Loucy (cell line): ENCODE results near the gene TCF7.
A peak's percentile ranks its signal among the peaks of the same experiment; 100 is the strongest.

Experiments used
- H2AFZ ChIP-seq: fragments of 200-600 bp; sonication (generic); 2 replicates; pipeline ENCODE4 v1.6.0; 2016; ENCODE audit warnings: antibody characterized with exemption, mild to moderate bottlenecking, low read length, moderate library complexity
- H3F3A ChIP-seq: fragments of 200-600 bp; 2 replicates; pipeline ENCODE4 v1.6.0; 2016; ENCODE audit warnings: antibody characterized with exemption, low read depth, mild to moderate bottlenecking
- H3K27me3 ChIP-seq: fragments of 200-600 bp; sonication (generic); 2 replicates; pipeline ENCODE4 v1.6.1; 2014; ENCODE audit warnings: low read length, mild to moderate bottlenecking; ENCODE audit not compliant: insufficient read depth, poor library complexity, severe bottlenecking
- H3K36me3 ChIP-seq: fragments of 200-600 bp; sonication (generic); 2 replicates; pipeline ENCODE4 v1.6.1; 2016; ENCODE audit warnings: low read length; ENCODE audit not compliant: insufficient read depth
- H3K4me1 ChIP-seq: fragments of 200-600 bp; sonication (generic); 2 replicates; pipeline ENCODE4 v1.5.1; 2014; ENCODE audit warnings: low read length, mild to moderate bottlenecking; ENCODE audit not compliant: insufficient read depth, poor library complexity, severe bottlenecking
- H3K4me2 ChIP-seq: fragments of 200-600 bp; sonication (generic); 2 replicates; pipeline ENCODE4 v1.6.0; 2014; ENCODE audit warnings: antibody characterized with exemption, low read length, low read depth, mild to moderate bottlenecking; ENCODE audit not compliant: poor library complexity, severe bottlenecking
- H3K4me3 ChIP-seq: fragments of 200-600 bp; sonication (generic); 2 replicates; pipeline ENCODE4 v1.5.1; 2014; ENCODE audit warnings: low read length, mild to moderate bottlenecking, mixed read lengths; ENCODE audit not compliant: poor library complexity, severe bottlenecking
- H3K79me2 ChIP-seq: fragments of 200-600 bp; sonication (generic); 2 replicates; pipeline ENCODE4 v1.6.1; 2014; ENCODE audit warnings: low read length; ENCODE audit not compliant: insufficient read depth
- H3K9ac ChIP-seq: fragments of 200-600 bp; sonication (generic); 2 replicates; pipeline ENCODE4 v1.6.0; 2014; ENCODE audit warnings: mild to moderate bottlenecking, low read depth, low read length, moderate library complexity; ENCODE audit not compliant: poor library complexity, severe bottlenecking
- H3K9me2 ChIP-seq: fragments of 200-600 bp; sonication (generic); replicated peaks from 2 replicates; pipeline ENCODE4 v1.6.1; 2016; ENCODE audit warnings: low read depth, low read length, mixed read lengths
- H3K9me3 ChIP-seq: fragments of 200-600 bp; sonication (generic); 2 replicates; pipeline ENCODE4 v1.6.1; 2014; ENCODE audit warnings: mild to moderate bottlenecking, antibody characterized with exemption, low read length, low read depth; ENCODE audit not compliant: insufficient read depth
- H4K20me1 ChIP-seq: fragments of 200-600 bp; sonication (generic); 2 replicates; pipeline ENCODE4 v1.6.0; 2014; ENCODE audit warnings: antibody characterized with exemption, low read length, mild to moderate bottlenecking; ENCODE audit not compliant: insufficient read depth, poor library complexity, severe bottlenecking
- CTCF ChIP-seq: fragments of 200-600 bp; sonication (generic); conservative IDR thresholded peaks from 2 replicates; pipeline ENCODE4 v1.5.1; 2014; ENCODE audit warnings: mild to moderate bottlenecking, antibody characterized with exemption, low read length
- EZH2phosphoT487 ChIP-seq: fragments of 200-600 bp; IDR thresholded peaks from 2 replicates; pipeline ENCODE4 v1.6.1; 2018; ENCODE audit warnings: antibody characterized with exemption, mild to moderate bottlenecking, moderate library complexity, borderline replicate concordance

The TCF7 gene

GRCh38 chr5:134122530-134122929, 8.0 kb downstream of the TCF7 start:
- Histone ChIP-seq H3K36me3 (no peaks in the 10 kb centered on the region), H3F3A (no peaks in the 10 kb centered on the region), H3K9me2 (no peaks in the 10 kb centered on the region), H3K79me2 (no peaks in the 10 kb centered on the region), H3K4me1 (peaks cover 21% of the 10 kb centered on the region), H3K4me3 (no peak overlapping the region), H3K4me2 (peak overlapping the region; percentile 34), H2AFZ (no peak overlapping the region), H4K20me1 (no peaks in the 10 kb centered on the region), H3K27me3 (no peaks in the 10 kb centered on the region), H3K9me3 (no peaks in the 10 kb centered on the region), H3K9ac (peak overlapping the region; percentile 32)
- TF ChIP-seq EZH2phosphoT487, result no peak
- TF ChIP-seq CTCF, result no peak

- H3K4me2 ChIP-seq, result no peak overlapping the region
Measured at GRCh38 chr5:134123360-134123759, 8.9 kb downstream of the TCF7 start.

GRCh38 chr5:134124289-134125038, 10.0 kb downstream of the TCF7 start:
- no peaks in the 10 kb centered on the region for H3K9me2 ChIP-seq
- H2AFZ ChIP-seq, result no peak overlapping the region
- H3K9ac ChIP-seq, result peak overlapping the region; percentile 17
- H3K4me1 ChIP-seq, result peaks cover 21% of the 10 kb centered on the region
- H3K36me3 ChIP-seq, result no peaks in the 10 kb centered on the region
- no peaks in the 10 kb centered on the region for H4K20me1 ChIP-seq
- no peaks in the 10 kb centered on the region for H3F3A ChIP-seq
- H3K4me2 ChIP-seq, result no peak overlapping the region
- no peak overlapping the region for H3K4me3 ChIP-seq
- no peak for TF ChIP-seq CTCF
- TF ChIP-seq EZH2phosphoT487, result no peak
- H3K9me3 ChIP-seq, result no peaks in the 10 kb centered on the region
- H3K27me3 ChIP-seq, result no peaks in the 10 kb centered on the region
- H3K79me2 ChIP-seq, result no peaks in the 10 kb centered on the region

More at GRCh38 chr5:134123360-134123759, 8.9 kb downstream of the TCF7 start:
- Histone ChIP-seq H4K20me1 (no peaks in the 10 kb centered on the region), H3K9me3 (no peaks in the 10 kb centered on the region), H3K4me1 (peaks cover 21% of the 10 kb centered on the region), H3K9ac (no peak overlapping the region), H3K4me3 (no peak overlapping the region), H3K79me2 (no peaks in the 10 kb centered on the region), H3K36me3 (no peaks in the 10 kb centered on the region), H2AFZ (no peak overlapping the region), H3F3A (no peaks in the 10 kb centered on the region), H3K9me2 (no peaks in the 10 kb centered on the region), H3K27me3 (no peaks in the 10 kb centered on the region)
- TF ChIP-seq EZH2phosphoT487 (no peak), CTCF (no peak)
